ENCODE data around the gene AMER1.
"Not testable (repeated sequence)": the region's sequence is repeated elsewhere in the genome, so short reads cannot be mapped to it uniquely, and the experiment has no call there.

AMER1 gene

GRCh38 chrX:64218023-64218422, 12.5 kb upstream of the AMER1 start:
- TF ChIP-seq ESRRG (CRISPR knock-in tag; IDR thresholded peaks at IDR 0.05): no peak
- TF ChIP-seq OSR1 (CRISPR knock-in tag; IDR thresholded peaks at IDR 0.05): no peak
- TF ChIP-seq PPARA (CRISPR knock-in tag; IDR thresholded peaks at IDR 0.05; ENCODE audit: borderline replicate concordance): no peak
- TF ChIP-seq GLIS3 (CRISPR knock-in tag; IDR thresholded peaks at IDR 0.05): no peak
- no peak for TF ChIP-seq ZFP3 (CRISPR knock-in tag; IDR thresholded peaks at IDR 0.05)
- TF ChIP-seq, protein P1, sequence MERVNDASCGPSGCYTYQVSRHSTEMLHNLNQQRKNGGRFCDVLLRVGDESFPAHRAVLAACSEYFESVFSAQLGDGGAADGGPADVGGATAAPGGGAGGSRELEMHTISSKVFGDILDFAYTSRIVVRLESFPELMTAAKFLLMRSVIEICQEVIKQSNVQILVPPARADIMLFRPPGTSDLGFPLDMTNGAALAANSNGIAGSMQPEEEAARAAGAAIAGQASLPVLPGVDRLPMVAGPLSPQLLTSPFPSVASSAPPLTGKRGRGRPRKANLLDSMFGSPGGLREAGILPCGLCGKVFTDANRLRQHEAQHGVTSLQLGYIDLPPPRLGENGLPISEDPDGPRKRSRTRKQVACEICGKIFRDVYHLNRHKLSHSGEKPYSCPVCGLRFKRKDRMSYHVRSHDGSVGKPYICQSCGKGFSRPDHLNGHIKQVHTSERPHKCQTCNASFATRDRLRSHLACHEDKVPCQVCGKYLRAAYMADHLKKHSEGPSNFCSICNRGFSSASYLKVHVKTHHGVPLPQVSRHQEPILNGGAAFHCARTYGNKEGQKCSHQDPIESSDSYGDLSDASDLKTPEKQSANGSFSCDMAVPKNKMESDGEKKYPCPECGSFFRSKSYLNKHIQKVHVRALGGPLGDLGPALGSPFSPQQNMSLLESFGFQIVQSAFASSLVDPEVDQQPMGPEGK (CRISPR knock-in tag; IDR thresholded peaks at IDR 0.05; ENCODE audit: borderline replicate concordance): no peak
- TF ChIP-seq CREB5 (CRISPR knock-in tag; IDR thresholded peaks at IDR 0.05; ENCODE audit: low read depth): no peak
- TF ChIP-seq ARNTL (CRISPR knock-in tag; IDR thresholded peaks at IDR 0.05; ENCODE audit: borderline replicate concordance, low read depth): no peak
- TF ChIP-seq ISL1 (CRISPR knock-in tag; IDR thresholded peaks at IDR 0.05): no peak
- no peak for TF ChIP-seq ZFP30 (CRISPR knock-in tag; IDR thresholded peaks at IDR 0.05)
- TF ChIP-seq SNAI2 (CRISPR knock-in tag; IDR thresholded peaks at IDR 0.05): no peak
- no peak for TF ChIP-seq TSHZ2 (CRISPR knock-in tag; IDR thresholded peaks at IDR 0.05)
- no peak for ATAC-seq

- not testable (repeated sequence) for ATAC-seq
Observed at GRCh38 chrX:64213989-64214388, 8.5 kb upstream of the AMER1 start.

DNA sequence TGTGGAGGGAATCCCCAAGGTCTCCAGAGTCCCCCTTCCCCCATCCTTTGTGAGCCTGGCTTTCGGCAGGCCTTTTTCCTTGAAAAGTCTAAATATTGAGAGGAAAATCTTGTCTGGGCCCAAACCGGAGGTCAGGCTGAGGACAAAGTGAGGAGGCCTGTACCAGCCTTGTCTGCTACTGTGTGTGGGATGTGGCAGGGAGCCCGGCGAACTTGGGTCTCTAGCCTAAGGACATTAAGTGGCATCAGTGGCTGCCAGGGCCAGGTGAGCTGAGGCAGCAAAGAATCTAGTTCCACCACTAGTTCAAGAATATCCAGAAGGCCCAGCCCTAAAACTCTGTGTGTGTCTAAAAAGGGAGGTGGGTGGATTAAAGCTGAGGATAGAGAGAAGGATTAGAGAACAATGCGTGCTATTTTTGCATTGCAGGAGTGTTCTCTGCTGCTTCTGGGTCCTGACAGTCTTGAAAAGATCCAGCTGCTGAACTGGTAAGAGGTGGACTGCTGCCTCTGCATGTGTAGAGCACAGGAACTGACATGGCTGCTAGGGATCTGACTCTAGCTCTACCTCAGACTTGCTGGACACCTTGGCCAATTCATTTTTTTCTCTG, 1.2 kb upstream of the AMER1 start:
- TF ChIP-seq, protein P1 (CRISPR knock-in tag; IDR thresholded peaks at IDR 0.05; ENCODE audit: borderline replicate concordance): no peak
- TF ChIP-seq CREB5 (CRISPR knock-in tag; IDR thresholded peaks at IDR 0.05; ENCODE audit: low read depth) (no peak), ZFP30 (CRISPR knock-in tag; IDR thresholded peaks at IDR 0.05) (no peak), ISL1 (CRISPR knock-in tag; IDR thresholded peaks at IDR 0.05) (no peak), GLIS3 (CRISPR knock-in tag; IDR thresholded peaks at IDR 0.05) (no peak), ZNF70 (CRISPR knock-in tag; IDR thresholded peaks at IDR 0.05) (no peak), ZNF8 (CRISPR knock-in tag; IDR thresholded peaks at IDR 0.05) (no peak), ZC3H10 (CRISPR knock-in tag; IDR thresholded peaks at IDR 0.05) (no peak), PPARA (CRISPR knock-in tag; IDR thresholded peaks at IDR 0.05; ENCODE audit: borderline replicate concordance) (no peak), CSDC2 (CRISPR knock-in tag; IDR thresholded peaks at IDR 0.05) (no peak), TSHZ2 (CRISPR knock-in tag; IDR thresholded peaks at IDR 0.05) (no peak), TCF4 (CRISPR knock-in tag; IDR thresholded peaks at IDR 0.05; ENCODE audit: borderline replicate concordance) (no peak), ESRRG (CRISPR knock-in tag; IDR thresholded peaks at IDR 0.05) (no peak), OSR1 (CRISPR knock-in tag; IDR thresholded peaks at IDR 0.05) (no peak)
- TF ChIP-seq, protein P2, sequence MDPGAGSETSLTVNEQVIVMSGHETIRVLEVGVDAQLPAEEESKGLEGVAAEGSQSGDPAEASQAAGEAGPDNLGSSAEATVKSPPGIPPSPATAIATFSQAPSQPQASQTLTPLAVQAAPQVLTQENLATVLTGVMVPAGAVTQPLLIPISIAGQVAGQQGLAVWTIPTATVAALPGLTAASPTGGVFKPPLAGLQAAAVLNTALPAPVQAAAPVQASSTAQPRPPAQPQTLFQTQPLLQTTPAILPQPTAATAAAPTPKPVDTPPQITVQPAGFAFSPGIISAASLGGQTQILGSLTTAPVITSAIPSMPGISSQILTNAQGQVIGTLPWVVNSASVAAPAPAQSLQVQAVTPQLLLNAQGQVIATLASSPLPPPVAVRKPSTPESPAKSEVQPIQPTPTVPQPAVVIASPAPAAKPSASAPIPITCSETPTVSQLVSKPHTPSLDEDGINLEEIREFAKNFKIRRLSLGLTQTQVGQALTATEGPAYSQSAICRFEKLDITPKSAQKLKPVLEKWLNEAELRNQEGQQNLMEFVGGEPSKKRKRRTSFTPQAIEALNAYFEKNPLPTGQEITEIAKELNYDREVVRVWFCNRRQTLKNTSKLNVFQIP (CRISPR knock-in tag; IDR thresholded peaks at IDR 0.05; ENCODE audit: borderline replicate concordance, low read depth): no peak
- TF ChIP-seq, protein P3, sequence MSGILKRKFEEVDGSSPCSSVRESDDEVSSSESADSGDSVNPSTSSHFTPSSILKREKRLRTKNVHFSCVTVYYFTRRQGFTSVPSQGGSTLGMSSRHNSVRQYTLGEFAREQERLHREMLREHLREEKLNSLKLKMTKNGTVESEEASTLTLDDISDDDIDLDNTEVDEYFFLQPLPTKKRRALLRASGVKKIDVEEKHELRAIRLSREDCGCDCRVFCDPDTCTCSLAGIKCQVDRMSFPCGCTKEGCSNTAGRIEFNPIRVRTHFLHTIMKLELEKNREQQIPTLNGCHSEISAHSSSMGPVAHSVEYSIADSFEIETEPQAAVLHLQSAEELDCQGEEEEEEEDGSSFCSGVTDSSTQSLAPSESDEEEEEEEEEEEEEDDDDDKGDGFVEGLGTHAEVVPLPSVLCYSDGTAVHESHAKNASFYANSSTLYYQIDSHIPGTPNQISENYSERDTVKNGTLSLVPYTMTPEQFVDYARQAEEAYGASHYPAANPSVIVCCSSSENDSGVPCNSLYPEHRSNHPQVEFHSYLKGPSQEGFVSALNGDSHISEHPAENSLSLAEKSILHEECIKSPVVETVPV (CRISPR knock-in tag; IDR thresholded peaks at IDR 0.05): no peak
- ATAC-seq: no peak
